Hepatocyte (in vitro differentiated cells): ENCODE measurements around the gene TTC34. TPM values are rescaled to one million over a fixed set of nuclear protein-coding genes. Genes with fewer than 3 reads are reported as not detected.

Experiments used
- DNase-seq: peaks from one replicate; pipeline ENCODE4 v3.0.0-alpha.2; 2016; ENCODE audit warnings: low spot score
- H2AFZ ChIP-seq: fragments of 200-600 bp; sonication (generic); 2 replicates; pipeline ENCODE4 v1.6.0; 2016; ENCODE audit warnings: antibody characterized with exemption, mild to moderate bottlenecking
- H3K27ac ChIP-seq: fragments of 200-600 bp; sonication (generic); 2 replicates; pipeline ENCODE4 v1.5.1; 2016; ENCODE audit warnings: mild to moderate bottlenecking
- H3K27me3 ChIP-seq: fragments of 200-600 bp; sonication (generic); 2 replicates; pipeline ENCODE4 v1.6.1; 2016
- H3K36me3 ChIP-seq: fragments of 200-600 bp; sonication (generic); replicated peaks from 2 replicates; pipeline ENCODE4 v1.5.1; 2016; ENCODE audit warnings: low read depth; ENCODE audit not compliant: insufficient read depth
- H3K4me1 ChIP-seq: fragments of 200-600 bp; sonication (generic); 2 replicates; pipeline ENCODE4 v1.5.1; 2016; ENCODE audit warnings: mild to moderate bottlenecking, moderate library complexity; ENCODE audit not compliant: insufficient read depth
- H3K4me2 ChIP-seq: fragments of 200-600 bp; sonication (generic); 2 replicates; pipeline ENCODE4 v1.6.0; 2016
- H3K4me3 ChIP-seq: fragments of 200-600 bp; sonication (generic); 2 replicates; pipeline ENCODE4 v1.5.1; 2016; ENCODE audit warnings: mild to moderate bottlenecking
- H3K79me2 ChIP-seq: fragments of 200-600 bp; sonication (generic); 2 replicates; pipeline ENCODE4 v1.6.0; 2017; ENCODE audit warnings: mild to moderate bottlenecking
- H3K9me2 ChIP-seq: fragments of 200-600 bp; sonication (generic); replicated peaks from 2 replicates; pipeline ENCODE4 v1.6.0; 2017; ENCODE audit warnings: mild to moderate bottlenecking; ENCODE audit not compliant: insufficient read depth
- H3K9me3 ChIP-seq: fragments of 200-600 bp; sonication (generic); 2 replicates; pipeline ENCODE4 v1.5.1; 2016; ENCODE audit warnings: low read depth, mild to moderate bottlenecking
- H4K20me1 ChIP-seq: fragments of 200-600 bp; sonication (generic); 2 replicates; pipeline ENCODE4 v1.6.0; 2016; ENCODE audit warnings: mild to moderate bottlenecking; ENCODE audit not compliant: insufficient read depth, poor library complexity, severe bottlenecking
- EZH2 ChIP-seq: fragments of 200-600 bp; sonication (generic); IDR thresholded peaks from 2 replicates; pipeline ENCODE4 v1.6.1; 2016; ENCODE audit warnings: antibody characterized with exemption, mild to moderate bottlenecking, borderline replicate concordance
- EZH2phosphoT487 ChIP-seq: fragments of 200-600 bp; sonication (generic); IDR thresholded peaks from one replicate; pipeline ENCODE4 v1.6.1; 2018; ENCODE audit warnings: antibody characterized with exemption, mild to moderate bottlenecking, low read depth, moderate library complexity; ENCODE audit not compliant: unreplicated experiment, severe bottlenecking
- WGBS: methylation state at CpG from one replicate; pipeline ENCODE4 v1.1.6; 2016; ENCODE audit warnings: low lambda C conversion rate; ENCODE audit errors: missing lambda C conversion rate; 5-methylcytosine and 5-hydroxymethylcytosine counted together
- polyA plus RNA-seq: library from polyadenylated mRNA; unstranded; fragments of >200 nt; fragmentation: Nextera tagmentation; extraction: Ambion mirVana; gene quantifications from 2 replicates; pipeline ENCODE4 v1.2.1, GENCODE V29; 2016
- total RNA-seq: library from RNA; depleted of rRNA; stranded (reverse); fragments of >200 nt; gene quantifications from 2 replicates; pipeline ENCODE4 v1.2.3, GENCODE V29; 2014
- TF ChIP-seq, protein P1 (sequence below): fragments of 200-600 bp; sonication (generic); IDR thresholded peaks from 2 replicates; pipeline ENCODE4 v1.5.1; 2016; ENCODE audit warnings: antibody characterized with exemption, mild to moderate bottlenecking; ENCODE audit not compliant: poor library complexity

The TTC34 gene
- total and polyA plus RNA-seq, 2 experiments from 2014 or later: 0.13 to 0.33 TPM

DNA sequence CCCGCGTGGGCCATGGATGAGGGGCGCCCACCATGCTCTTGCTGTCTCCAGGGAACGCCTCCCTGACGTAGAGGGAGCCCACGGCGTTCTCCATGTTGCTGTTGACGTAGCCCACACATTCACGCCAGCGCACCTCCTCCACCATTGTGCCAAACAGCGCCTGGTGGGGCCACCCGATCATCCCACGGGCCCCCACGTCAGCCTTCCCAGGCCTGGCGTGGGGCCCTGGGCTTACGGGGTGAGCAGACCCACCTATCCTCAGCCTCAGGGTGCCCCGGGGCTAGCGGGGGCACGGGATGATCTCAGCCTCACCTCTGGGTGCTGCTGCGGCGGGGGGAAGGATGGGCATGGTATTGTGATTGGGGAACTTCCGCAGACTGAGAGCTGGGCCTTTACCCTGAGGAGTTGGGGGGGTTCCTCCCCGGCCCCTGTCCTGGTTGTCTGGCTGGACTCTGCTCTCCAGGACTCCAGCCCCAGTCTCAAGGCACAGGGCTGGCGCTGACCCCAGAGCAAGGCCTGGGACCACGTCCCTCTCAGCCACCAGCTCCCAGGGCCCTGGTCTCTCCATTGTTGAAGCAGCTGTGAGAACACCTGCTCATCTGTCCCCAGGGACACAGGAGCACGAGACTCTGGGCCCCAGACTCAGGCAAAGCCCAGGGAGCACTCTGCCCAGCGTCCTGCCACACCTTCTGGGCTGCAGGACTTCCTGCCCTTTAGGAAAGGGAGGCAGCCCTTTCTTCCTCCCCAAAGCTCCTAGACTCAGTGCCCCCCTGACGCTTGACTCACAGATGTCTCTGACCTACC, 204.8 kb downstream of the TTC34 start:
- Histone ChIP-seq H3K36me3 (no peaks in the 10 kb centered on the region), H3K9me3 (no peaks in the 10 kb centered on the region), H3K27ac (no peak overlapping the region), H3K9me2 (no peaks in the 10 kb centered on the region), H3K27me3 (no peaks in the 10 kb centered on the region), H4K20me1 (no peaks in the 10 kb centered on the region), H3K4me2 (no peak overlapping the region), H2AFZ (no peak overlapping the region), H3K4me1 (no peaks in the 10 kb centered on the region), H3K79me2 (no peaks in the 10 kb centered on the region), H3K4me3 (no peak overlapping the region)
- no peak for DNase-seq
- TF ChIP-seq EZH2: no peak
- TF ChIP-seq, protein P1, sequence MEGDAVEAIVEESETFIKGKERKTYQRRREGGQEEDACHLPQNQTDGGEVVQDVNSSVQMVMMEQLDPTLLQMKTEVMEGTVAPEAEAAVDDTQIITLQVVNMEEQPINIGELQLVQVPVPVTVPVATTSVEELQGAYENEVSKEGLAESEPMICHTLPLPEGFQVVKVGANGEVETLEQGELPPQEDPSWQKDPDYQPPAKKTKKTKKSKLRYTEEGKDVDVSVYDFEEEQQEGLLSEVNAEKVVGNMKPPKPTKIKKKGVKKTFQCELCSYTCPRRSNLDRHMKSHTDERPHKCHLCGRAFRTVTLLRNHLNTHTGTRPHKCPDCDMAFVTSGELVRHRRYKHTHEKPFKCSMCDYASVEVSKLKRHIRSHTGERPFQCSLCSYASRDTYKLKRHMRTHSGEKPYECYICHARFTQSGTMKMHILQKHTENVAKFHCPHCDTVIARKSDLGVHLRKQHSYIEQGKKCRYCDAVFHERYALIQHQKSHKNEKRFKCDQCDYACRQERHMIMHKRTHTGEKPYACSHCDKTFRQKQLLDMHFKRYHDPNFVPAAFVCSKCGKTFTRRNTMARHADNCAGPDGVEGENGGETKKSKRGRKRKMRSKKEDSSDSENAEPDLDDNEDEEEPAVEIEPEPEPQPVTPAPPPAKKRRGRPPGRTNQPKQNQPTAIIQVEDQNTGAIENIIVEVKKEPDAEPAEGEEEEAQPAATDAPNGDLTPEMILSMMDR: no peak
- TF ChIP-seq EZH2phosphoT487: no peak
- 92% methylated on average over 25 of the region's 28 CpGs for WGBS

DNA sequence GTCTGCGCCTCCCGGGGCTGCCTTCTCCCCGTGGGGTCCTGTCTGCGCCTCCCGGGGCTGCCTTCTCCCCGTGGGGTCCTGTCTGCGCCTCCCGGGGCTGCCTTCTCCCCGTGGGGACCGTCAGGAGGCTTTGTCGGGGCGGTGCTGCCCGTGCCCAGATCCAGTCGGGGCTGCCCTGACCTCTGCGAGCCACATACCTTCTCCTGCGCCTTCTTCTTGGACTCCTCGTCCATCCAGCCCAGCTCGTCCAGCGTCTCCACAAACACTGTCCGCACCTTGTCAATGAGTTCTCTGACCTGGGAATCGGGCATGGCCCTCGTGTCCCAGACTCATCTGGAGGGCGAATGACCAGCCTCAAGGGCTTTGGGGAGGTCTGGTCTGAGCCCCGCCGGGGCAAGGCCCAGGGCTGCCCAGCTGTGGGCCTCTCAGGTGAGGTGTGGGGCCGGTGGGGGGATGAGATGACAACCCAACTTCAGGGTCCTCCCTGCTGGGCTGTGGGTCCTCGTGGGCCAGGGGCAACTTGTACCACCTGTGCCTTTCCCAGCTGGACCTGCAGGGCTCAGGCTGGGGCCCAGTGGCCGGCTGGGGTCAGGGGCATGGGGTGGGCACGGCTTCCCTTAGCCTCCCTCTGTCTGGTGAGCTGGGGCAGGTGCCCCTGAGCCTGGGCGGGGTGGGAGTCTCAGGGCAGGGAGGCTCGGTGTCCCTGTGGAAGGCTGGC, 205.5 kb downstream of the TTC34 start:
- Histone ChIP-seq H3K27ac (no peak overlapping the region), H3K4me1 (no peaks in the 10 kb centered on the region), H3K27me3 (no peaks in the 10 kb centered on the region), H3K4me3 (no peak overlapping the region), H3K36me3 (no peaks in the 10 kb centered on the region), H3K9me3 (no peaks in the 10 kb centered on the region), H2AFZ (no peak overlapping the region), H3K9me2 (no peaks in the 10 kb centered on the region), H4K20me1 (no peaks in the 10 kb centered on the region), H3K4me2 (no peak overlapping the region), H3K79me2 (no peaks in the 10 kb centered on the region)
- DNase-seq: no peak
- WGBS: 92% methylated on average over 25 of the region's 31 CpGs
- TF ChIP-seq EZH2 (no peak), EZH2phosphoT487 (no peak)
- TF ChIP-seq, protein P1: no peak

DNA sequence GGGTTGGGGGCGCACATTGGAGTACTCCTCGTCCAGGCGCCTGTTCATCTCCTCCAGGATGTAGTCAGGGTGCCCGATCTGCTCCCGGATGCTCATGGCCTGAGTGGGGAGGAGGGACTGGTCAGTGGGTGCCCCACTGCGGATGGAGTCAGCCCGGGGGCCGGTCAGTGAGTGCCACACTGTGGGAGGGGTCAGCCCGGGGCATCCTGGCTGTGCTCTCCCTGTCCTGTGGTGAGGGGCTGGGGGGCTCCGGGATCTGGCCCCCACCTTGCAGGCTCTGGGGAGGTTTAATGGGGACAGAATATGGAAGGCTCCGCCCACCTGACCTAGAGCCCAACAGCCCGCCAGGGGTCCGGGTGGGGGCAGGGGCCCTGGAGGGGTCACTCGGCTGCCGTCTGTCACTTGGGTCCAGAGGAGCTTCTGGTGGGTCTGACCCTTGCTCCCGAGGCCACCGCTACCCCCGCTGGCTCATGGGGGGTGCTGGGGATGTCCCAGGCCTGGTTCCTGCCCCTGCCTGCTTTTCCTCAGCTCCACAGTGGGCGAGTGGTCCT, 206.2 kb downstream of the TTC34 start:
- H4K20me1 ChIP-seq: no peaks in the 10 kb centered on the region
- H2AFZ ChIP-seq: no peak overlapping the region
- no peaks in the 10 kb centered on the region for H3K9me2 ChIP-seq
- no peaks in the 10 kb centered on the region for H3K27me3 ChIP-seq
- no peaks in the 10 kb centered on the region for H3K79me2 ChIP-seq
- no peak overlapping the region for H3K4me2 ChIP-seq
- no peak overlapping the region for H3K4me3 ChIP-seq
- no peak for DNase-seq
- TF ChIP-seq EZH2: no peak
- TF ChIP-seq, protein P1: no peak
- no peaks in the 10 kb centered on the region for H3K4me1 ChIP-seq
- no peaks in the 10 kb centered on the region for H3K36me3 ChIP-seq
- H3K27ac ChIP-seq: no peak overlapping the region
- WGBS: 88% methylated on average over 18 of the region's 19 CpGs
- no peaks in the 10 kb centered on the region for H3K9me3 ChIP-seq
